ENCODE data around the gene QPCT.
"Not testable (repeated sequence)": the region's sequence is repeated elsewhere in the genome, so short reads cannot be mapped to it uniquely, and the experiment has no call there.

QPCT gene

GRCh38 chr2:37394796-37395555 is 50.5 kb downstream of the QPCT start:
- no peak for DNase-seq

GRCh38 chr2:37396890-37397565 is 52.6 kb downstream of the QPCT start:
- DNase-seq: no peak

- DNase-seq: no peak
Observed at GRCh38 chr2:37398990-37399389, 54.6 kb downstream of the QPCT start.

GRCh38 chr2:37400041-37400440 is 55.6 kb downstream of the QPCT start:
- no peak for DNase-seq

GRCh38 chr2:37402636-37403035 is 58.2 kb downstream of the QPCT start:
- DNase-seq: no peak

- no peak for DNase-seq
Observed at GRCh38 chr2:37405781-37406180, 61.4 kb downstream of the QPCT start.

- DNase-seq: no peak
Observed at GRCh38 chr2:37412231-37412630, 67.8 kb downstream of the QPCT start.

GRCh38 chr2:37413911-37414469 is 69.6 kb downstream of the QPCT start:
- DNase-seq: not testable (repeated sequence)

- DNase-seq: peak; percentile 75
Observed at GRCh38 chr2:37414470-37414949, 70.1 kb downstream of the QPCT start.

- peak; percentile 56 for DNase-seq
Observed at GRCh38 chr2:37415128-37415820, 70.8 kb downstream of the QPCT start.

GRCh38 chr2:37417321-37417720 is 72.9 kb downstream of the QPCT start:
- peak; percentile 42 for DNase-seq

GRCh38 chr2:37418956-37419355 is 74.5 kb downstream of the QPCT start:
- DNase-seq: no peak

- no peak for DNase-seq
Observed at GRCh38 chr2:37421686-37422085, 77.3 kb downstream of the QPCT start.

- no peak for DNase-seq
Observed at GRCh38 chr2:37422816-37423215, 78.4 kb downstream of the QPCT start.
